WERI-Rb-1 (cell line): ENCODE data around the gene NKPD1.

Source experiments
- DNase-seq: peaks from one replicate; pipeline ENCODE4 v3.0.0-alpha.2; 2020
- H3K27ac ChIP-seq: fragments of 250-450 bp; sonication (Bioruptor Pico); 2 replicates; pipeline ENCODE4 v1.5.1; 2020; ENCODE audit warnings: mild to moderate bottlenecking, moderate library complexity
- H3K27me3 ChIP-seq: fragments of 250-450 bp; sonication (Bioruptor Pico); 2 replicates; pipeline ENCODE4 v1.5.1; 2021; ENCODE audit warnings: mild to moderate bottlenecking, low read depth, moderate library complexity; ENCODE audit not compliant: insufficient read depth, severe bottlenecking
- H3K36me3 ChIP-seq: fragments of 250-450 bp; sonication (Bioruptor Pico); 2 replicates; pipeline ENCODE4 v1.5.1; 2020; ENCODE audit warnings: mild to moderate bottlenecking, moderate library complexity
- H3K4me3 ChIP-seq: 2 replicates; pipeline ENCODE4 v1.5.1; 2011; ENCODE audit warnings: low read depth, mild to moderate bottlenecking, control low read depth, low read length
- H3K9me3 ChIP-seq: fragments of 250-450 bp; sonication (Bioruptor Pico); 2 replicates; pipeline ENCODE4 v1.5.1; 2021; ENCODE audit warnings: mild to moderate bottlenecking, moderate library complexity; ENCODE audit not compliant: severe bottlenecking
- CTCF ChIP-seq: IDR thresholded peaks from 2 replicates; pipeline ENCODE4 v1.5.1; 2011; ENCODE audit warnings: low read depth, mild to moderate bottlenecking, control low read depth, inconsistent platforms, low read length

Gene NKPD1, protein sequence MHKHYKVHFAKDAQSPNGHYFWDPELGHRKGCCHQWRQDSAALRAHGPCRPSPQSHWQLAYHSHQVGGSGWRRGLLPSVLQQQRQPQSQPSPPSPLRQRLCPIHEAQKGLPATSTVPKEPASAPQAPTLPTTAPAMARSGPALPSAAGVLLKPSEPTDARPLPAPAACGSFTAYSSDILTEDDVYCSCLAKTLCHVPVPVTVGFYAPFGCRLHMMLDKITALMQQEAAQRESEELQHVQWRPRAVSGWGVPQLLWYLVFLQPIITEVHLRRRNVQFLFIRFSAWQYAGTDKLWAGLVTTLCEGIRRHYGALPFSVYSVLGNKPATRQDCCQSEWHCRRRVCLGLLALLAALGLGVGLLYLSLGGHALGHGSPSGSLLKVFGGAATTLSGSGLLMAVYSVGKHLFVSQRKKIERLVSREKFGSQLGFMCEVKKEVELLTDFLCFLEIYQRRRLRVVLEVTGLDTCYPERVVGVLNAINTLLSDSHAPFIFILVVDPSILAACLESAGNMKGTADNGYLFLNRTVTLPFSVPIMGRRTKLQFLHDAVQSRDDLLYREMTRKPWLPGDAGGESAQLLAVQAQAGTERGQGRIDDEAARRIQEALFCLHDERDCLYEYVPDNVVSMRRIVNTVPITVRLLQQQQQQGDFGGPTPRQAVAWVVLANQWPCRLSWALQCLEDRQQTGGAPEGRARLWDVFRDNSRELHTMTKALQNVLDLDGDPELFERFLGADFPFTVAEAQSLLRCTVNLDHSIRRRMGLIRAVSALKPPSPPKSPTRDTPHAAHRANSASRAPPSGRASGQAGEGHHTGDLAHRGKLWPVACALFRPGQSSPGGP

DNA sequence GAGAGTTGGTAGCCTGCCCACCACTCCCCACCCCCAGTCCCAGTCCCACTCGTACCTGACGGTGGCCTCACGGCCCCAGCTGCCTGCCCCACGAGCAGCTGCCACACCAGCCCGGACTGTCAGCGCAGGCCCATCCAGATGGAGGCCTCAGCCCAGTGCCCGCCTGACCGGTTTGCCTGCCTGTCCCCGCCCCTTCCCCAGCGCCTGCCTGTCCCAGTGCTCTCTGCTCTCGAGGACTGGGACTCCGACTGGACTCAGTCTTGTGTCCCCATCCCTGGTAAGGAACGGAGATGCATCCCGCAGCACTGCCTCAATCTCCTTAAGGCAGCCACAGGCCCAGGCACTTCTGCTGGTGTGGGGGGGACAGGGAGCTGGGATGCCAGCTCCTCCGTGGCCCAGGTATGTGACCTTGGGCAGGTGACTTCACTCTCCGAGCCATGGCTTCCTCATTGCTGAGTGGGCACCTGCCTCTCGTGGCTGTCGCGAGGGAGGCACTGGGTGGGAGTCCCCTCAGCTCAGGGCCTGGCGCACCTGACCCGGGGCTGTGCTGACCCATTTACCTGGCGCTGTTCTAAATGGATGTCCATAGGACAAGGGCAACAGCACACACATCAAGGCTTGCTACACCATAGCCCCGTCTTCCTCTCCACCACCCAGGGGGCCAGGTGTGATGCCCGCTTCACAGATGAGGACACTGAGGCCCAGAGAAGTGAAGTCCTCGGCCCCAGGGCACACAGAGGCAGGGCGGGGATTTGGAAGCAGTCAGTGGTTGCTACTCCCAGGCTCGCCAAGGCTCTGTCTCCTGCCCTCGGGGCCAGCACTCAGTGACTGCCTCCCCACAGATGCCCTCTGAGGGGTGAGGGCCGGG lies at the start of gene NKPD1:
TSS of gene NKPD1 (minus strand) at position 113 of the 868 bp plus-strand sequence. CDS start 832 bp downstream, outside the sequence.
- TF ChIP-seq CTCF, result no peak
- peak; percentile 76 for DNase-seq
- H3K36me3 ChIP-seq, result no peaks in the 10 kb centered on the region; the same call in 1 of the 2 replicates
- no peaks in the 10 kb centered on the region for H3K27me3 ChIP-seq
- no peak within 1 kb of the TSS for H3K4me3 ChIP-seq
- peak within 1 kb of the TSS; percentile 41 for H3K27ac ChIP-seq
- no peaks in the 10 kb centered on the region for H3K9me3 ChIP-seq

- TF ChIP-seq CTCF, result no peak
- no peaks in the 10 kb centered on the region for H3K36me3 ChIP-seq
- no peak overlapping the region for H3K27ac ChIP-seq
- no peaks in the 10 kb centered on the region for H3K9me3 ChIP-seq
- H3K27me3 ChIP-seq, result no peaks in the 10 kb centered on the region
- no peak for DNase-seq
- H3K4me3 ChIP-seq, result no peak overlapping the region
Observed at GRCh38 chr19:45206328-45206727, 45.5 kb upstream of the NKPD1 start.

- Histone ChIP-seq H3K27me3 (no peaks in the 10 kb centered on the region), H3K27ac (no peak overlapping the region), H3K36me3 (no peaks in the 10 kb centered on the region), H3K4me3 (no peak overlapping the region), H3K9me3 (no peaks in the 10 kb centered on the region)
- no peak for DNase-seq
- no peak for TF ChIP-seq CTCF
Observed at GRCh38 chr19:45205810-45206209, 45.0 kb upstream of the NKPD1 start.

GRCh38 chr19:45202637-45203036 lies 41.9 kb upstream of the NKPD1 start:
- no peaks in the 10 kb centered on the region for H3K27me3 ChIP-seq
- DNase-seq, result no peak
- H3K4me3 ChIP-seq, result no peak overlapping the region
- H3K9me3 ChIP-seq, result no peaks in the 10 kb centered on the region
- TF ChIP-seq CTCF, result no peak
- no peak overlapping the region for H3K27ac ChIP-seq
- H3K36me3 ChIP-seq, result no peaks in the 10 kb centered on the region

GRCh38 chr19:45200568-45200967 lies 39.8 kb upstream of the NKPD1 start:
- no peak overlapping the region for H3K27ac ChIP-seq
- DNase-seq, result peak; percentile 80
- no peak overlapping the region for H3K4me3 ChIP-seq
- peak; percentile 54 for TF ChIP-seq CTCF
- H3K27me3 ChIP-seq, result no peaks in the 10 kb centered on the region
- no peaks in the 10 kb centered on the region for H3K36me3 ChIP-seq
- H3K9me3 ChIP-seq, result no peaks in the 10 kb centered on the region
